ENCODE results near the gene RUFY2. TPM values are rescaled to one million over a fixed set of nuclear protein-coding genes. Genes with fewer than 3 reads are reported as not detected.
A peak's percentile ranks its signal among the peaks of the same experiment; 100 is the strongest.

RUFY2 gene
- total RNA-seq, 2 donors from 2014 or later, result 14.5 to 21.7 TPM

DNA sequence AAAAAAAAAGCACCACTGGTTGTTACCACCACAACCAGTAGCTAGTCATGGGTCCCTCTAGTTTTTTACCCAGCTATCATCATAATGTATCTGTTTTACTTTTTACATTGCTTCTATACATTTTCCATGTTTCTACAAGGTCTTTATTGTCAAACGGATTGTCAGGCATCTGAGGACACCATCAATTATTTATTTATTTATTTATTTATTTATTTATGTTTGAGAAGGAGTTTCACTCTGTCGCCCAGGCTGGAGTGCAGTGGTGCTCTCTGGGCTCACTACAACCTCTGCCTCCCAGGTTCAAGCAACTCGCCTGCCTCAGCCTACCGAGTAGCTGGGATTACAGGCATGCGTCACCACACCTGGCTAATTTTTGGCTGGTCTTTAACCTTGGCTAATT is 104.2 kb downstream of the RUFY2 start:
- no peaks in the 10 kb centered on the region for H3K36me3 ChIP-seq
- peaks cover 8% of the 10 kb centered on the region for H3K4me1 ChIP-seq
- H3K9me3 ChIP-seq, result no peaks in the 10 kb centered on the region
- TF ChIP-seq CTCF (IDR thresholded peaks at IDR 0.05), result no peak
- no peak overlapping the region for H3K9ac ChIP-seq (ENCODE audit: low read depth in 2 of 2, low read length in 2 of 2)
- intact Hi-C loops (cut with DNase I), result loop anchor here (5.0 kb wide), 1 partner anchor 86 kb away; no protein-coding TSS in a partner anchor
- no peak overlapping the region for H3K4me3 ChIP-seq
- H3K27ac ChIP-seq, result no peak overlapping the region
- DNase-seq, result no peak
- H3K27me3 ChIP-seq, result no peaks in the 10 kb centered on the region

- DNase-seq, result no peak
- Histone ChIP-seq H3K4me3 (no peak overlapping the region), H3K36me3 (no peaks in the 10 kb centered on the region), H3K27me3 (no peaks in the 10 kb centered on the region), H3K9me3 (no peaks in the 10 kb centered on the region), H3K27ac (no peak overlapping the region), H3K9ac (ENCODE audit: low read depth in 2 of 2, low read length in 2 of 2) (no peak overlapping the region), H3K4me1 (peaks cover 8% of the 10 kb centered on the region)
- intact Hi-C loops (cut with DNase I), result loop anchor here (5.0 kb wide), 1 partner anchor 85 kb away; no protein-coding TSS in a partner anchor
- TF ChIP-seq CTCF (IDR thresholded peaks at IDR 0.05), result no peak
Observed at GRCh38 chr10:68302503-68302823, 104.6 kb downstream of the RUFY2 start.

- H3K4me3 ChIP-seq, result no peak overlapping the region
- no peaks in the 10 kb centered on the region for H3K36me3 ChIP-seq
- no peaks in the 10 kb centered on the region for H3K9me3 ChIP-seq
- DNase-seq, result no peak
- no peak overlapping the region for H3K27ac ChIP-seq
- TF ChIP-seq CTCF (IDR thresholded peaks at IDR 0.05), result peak; percentile 59
- intact Hi-C loops (cut with DNase I), result loop anchor here (5.0 kb wide), 1 partner anchor 85 kb away; no protein-coding TSS in a partner anchor
- no peak overlapping the region for H3K9ac ChIP-seq (ENCODE audit: low read depth in 2 of 2, low read length in 2 of 2)
- no peaks in the 10 kb centered on the region for H3K27me3 ChIP-seq
- H3K4me1 ChIP-seq, result peaks cover 8% of the 10 kb centered on the region
Observed at GRCh38 chr10:68301790-68302502, 105.1 kb downstream of the RUFY2 start.

DNA sequence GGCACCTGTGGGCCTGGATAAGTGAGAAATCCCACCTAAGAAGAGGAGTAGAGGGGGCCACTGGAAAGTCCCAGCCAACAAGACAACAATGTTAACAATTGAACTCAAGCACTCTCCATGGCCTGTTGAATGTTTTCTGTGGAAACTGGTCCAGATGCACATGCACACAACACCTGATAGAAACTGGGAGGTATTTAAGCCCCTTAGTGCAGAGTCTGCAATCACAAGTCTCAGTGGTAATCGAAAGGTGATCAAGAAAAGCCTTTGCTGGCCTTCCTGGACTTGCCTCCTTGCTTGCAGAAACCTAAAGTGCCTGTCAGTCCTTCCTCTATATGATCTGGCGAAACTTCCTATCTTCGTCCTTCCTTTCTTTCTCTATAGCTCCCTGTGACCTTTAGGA is 105.8 kb downstream of the RUFY2 start:
- Histone ChIP-seq H3K4me3 (no peak overlapping the region), H3K36me3 (no peaks in the 10 kb centered on the region), H3K27me3 (no peaks in the 10 kb centered on the region), H3K9ac (ENCODE audit: low read depth in 2 of 2, low read length in 2 of 2) (no peak overlapping the region), H3K9me3 (no peaks in the 10 kb centered on the region), H3K4me1 (peaks cover 8% of the 10 kb centered on the region), H3K27ac (no peak overlapping the region)
- intact Hi-C loops (cut with DNase I), result loop anchor here (5.0 kb wide), 1 partner anchor 84 kb away; no protein-coding TSS in a partner anchor
- no peak for TF ChIP-seq CTCF (IDR thresholded peaks at IDR 0.05)
- no peak for DNase-seq

DNA sequence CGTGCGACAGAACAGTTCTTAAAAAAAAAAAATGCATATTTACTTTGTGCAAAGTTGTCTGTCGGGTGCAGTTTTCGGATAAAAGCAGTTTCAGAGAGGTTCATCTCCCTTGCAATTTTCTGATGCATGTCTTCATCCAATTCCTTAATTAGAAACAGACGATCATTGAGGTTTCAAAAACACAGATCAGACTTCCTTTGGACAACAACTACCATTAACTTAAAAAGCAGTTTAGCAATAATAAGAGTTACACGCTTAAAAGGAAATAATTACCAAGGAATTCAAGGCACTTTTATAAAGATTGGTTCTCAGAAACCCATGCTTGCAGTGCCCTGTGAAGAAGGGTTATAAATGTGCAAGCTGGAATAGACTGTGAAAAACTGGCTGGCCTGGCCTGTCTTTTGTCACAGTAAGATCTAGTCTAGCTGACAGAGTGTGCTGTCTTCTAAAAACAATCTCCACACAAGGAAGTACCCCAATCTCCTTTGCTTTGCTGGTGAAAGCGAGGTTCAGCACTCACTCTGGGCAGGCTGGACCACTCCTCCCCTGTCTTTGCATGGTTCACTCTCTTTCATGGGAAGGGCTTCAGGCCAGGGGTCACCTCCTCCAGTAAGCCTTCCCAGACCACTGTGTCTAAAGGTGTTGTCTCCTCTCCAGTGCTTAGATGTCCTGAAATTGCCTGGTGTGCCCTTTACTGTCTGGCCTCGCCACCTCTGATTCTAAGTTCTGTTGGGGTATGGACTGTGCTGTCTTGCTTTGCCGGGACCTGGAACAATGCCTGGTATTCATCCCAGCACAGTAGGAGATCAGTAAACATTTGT is 110.0 kb downstream of the RUFY2 start:
- Histone ChIP-seq H3K36me3 (no peaks in the 10 kb centered on the region), H3K4me1 (peaks cover 8% of the 10 kb centered on the region), H3K4me3 (no peak overlapping the region), H3K9me3 (no peaks in the 10 kb centered on the region), H3K9ac (ENCODE audit: low read depth in 2 of 2, low read length in 2 of 2) (no peak overlapping the region), H3K27ac (no peak overlapping the region), H3K27me3 (no peaks in the 10 kb centered on the region)
- TF ChIP-seq CTCF (IDR thresholded peaks at IDR 0.05), result no peak
- no peak for DNase-seq
- intact Hi-C loops (cut with DNase I), result no loop called here

Other genes starting within 250 kb of the RUFY2 start
- under 1 TPM; 0.17 to 0.53 TPM for gene ATOH7, start 175.2 kb downstream of the RUFY2 start, total RNA-seq
- gene HNRNPH3, start 75.2 kb downstream of the RUFY2 start, total RNA-seq, result 100 to 1,000 TPM in 1 of 2 donors, 10 to 100 TPM in 1; 74.4 to 130 TPM
- gene PBLD, start 74.3 kb downstream of the RUFY2 start, total RNA-seq, result 10 to 100 TPM; 20.9 to 78.2 TPM
- gene DNA2, start 64.7 kb upstream of the RUFY2 start, total RNA-seq, result 10 to 100 TPM in 1 of 2 donors, 1 to 10 TPM in 1; 7.7 to 16.4 TPM
- gene SLC25A16, start 120.2 kb upstream of the RUFY2 start, total RNA-seq, result 10 to 100 TPM; 18.7 to 19.7 TPM
- 1 to 10 TPM in 1 of 2 donors, under 1 TPM in 1; 0.57 to 1.1 TPM for gene TET1, start 153.1 kb upstream of the RUFY2 start, total RNA-seq